ENCODE measurements around the gene TEPSIN.
A peak's percentile ranks its signal among the peaks of the same experiment; 100 is the strongest.
"Not testable (repeated sequence)": the region's sequence is repeated elsewhere in the genome, so short reads cannot be mapped to it uniquely, and the experiment has no call there.

The TEPSIN gene

DNA sequence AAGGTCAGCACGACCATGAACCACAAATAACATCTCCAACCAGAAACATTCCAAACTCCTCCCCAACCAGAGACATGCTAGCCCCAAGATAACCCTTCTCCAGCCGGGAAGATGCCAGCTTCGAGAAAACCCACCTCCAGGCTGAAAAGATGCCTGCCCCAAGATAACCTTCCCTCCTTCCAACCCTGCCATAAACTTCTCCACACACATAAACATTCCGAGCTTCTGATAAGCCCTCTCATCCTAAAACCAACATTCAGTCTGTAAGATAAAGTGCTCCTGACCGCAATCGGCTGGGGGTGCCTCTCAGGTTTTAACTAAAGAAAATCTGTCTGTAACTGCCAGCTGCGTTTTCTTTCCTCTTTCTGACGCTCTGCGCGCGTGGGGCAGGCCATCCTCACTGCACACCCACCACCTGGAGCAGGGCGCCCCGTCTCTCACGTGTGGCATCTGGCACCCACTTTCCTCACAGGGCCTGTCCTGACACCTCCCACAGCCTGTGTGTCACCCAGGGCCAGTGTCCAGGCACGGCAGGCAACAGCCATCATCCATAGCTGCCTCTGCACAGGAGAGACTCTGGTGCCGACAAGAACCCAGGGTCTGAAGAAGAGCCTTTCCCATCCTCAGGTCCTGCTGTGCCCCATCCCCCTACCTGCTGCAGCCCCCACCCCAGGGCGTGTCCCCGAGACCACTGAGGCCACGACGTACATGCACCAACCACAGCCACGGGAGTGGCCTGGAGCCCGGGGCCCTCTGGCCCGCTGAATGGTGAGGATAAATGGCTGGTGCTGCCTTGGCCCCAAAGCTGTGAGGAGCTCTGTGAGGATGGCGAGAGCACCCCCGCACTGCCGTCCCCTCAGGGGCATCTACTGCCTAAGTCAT lies 3.7 kb downstream of the TEPSIN start:
- DNase-seq, result no peak

DNA sequence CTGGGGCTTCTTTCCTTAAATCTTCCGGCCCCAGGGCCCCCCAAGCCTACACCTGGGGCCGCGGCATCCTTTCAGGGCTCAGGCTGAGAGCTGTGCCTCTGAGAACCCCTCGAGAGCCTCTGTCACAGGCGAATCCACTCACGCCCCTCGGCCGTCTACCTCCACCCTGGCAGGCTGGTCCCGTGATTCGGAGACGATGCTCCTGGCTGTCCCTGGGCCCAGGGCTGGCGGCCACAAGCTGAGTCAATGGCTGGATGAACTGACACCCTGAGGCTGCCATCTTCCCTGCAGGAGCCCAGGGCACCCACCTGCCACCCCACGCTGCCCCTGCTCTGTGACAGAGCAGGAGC lies 4.4 kb downstream of the TEPSIN start:
- no peak for DNase-seq

- DNase-seq, result no peak
Measured at GRCh38 chr17:81233811-81234505, 4.9 kb downstream of the TEPSIN start.

GRCh38 chr17:81233316-81233715 lies 5.5 kb downstream of the TEPSIN start:
- no peak for DNase-seq

DNA sequence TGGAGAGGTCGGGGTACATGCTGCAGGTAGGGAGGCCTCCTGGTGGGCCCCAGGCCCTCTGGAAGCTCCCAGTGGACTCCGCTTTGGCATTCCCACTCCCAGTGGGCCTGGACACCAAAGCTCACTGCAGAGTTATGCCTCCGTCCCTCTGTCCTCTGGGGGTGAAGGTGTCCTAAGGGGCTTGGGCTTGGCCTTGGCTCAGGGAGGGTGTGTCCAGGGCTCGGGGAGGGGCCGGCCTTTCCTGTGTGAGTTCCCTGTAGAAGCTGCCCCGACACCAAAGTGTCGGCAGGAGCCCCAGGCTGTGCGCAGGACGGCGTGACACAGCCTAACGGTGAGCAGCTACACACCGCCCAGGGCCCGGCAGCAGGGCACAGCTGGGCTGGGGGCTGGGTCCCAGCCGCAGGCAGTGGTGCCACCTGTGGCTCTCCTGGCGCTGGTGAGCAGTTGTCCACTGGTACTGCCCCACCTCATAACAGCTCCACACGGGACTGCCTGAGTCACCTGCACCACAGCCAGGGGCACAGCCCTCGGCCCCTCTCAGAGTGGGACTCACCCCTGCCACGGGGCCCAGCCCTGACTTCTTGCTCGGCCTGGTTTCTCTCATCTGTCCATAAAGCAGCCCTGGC lies 6.1 kb downstream of the TEPSIN start:
- no peak for DNase-seq

- DNase-seq, result no peak
Measured at GRCh38 chr17:81231766-81232581, 6.9 kb downstream of the TEPSIN start.

DNA sequence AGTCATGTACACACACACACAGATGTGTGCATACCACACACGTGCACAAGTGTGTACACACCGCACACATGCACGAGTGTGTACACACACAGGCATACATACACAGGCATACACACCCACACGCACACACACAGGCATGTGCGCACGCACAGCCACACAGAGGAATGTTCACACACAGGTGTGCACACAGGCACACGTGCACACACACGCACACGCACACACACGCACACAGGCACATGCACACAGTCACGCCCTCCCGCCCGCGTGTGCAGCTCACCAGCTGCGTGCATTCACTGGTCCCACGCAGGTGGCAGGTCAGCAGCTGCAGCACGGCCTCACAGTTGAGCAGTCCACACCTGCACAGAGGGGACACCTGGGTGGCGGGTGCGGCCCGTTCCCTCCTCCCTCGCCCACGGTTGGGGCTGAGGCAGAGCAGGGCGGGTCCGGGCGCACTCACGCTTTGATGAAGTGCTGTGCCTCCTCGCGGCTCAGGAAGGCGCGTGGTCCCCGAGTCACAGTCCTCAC lies 7.7 kb downstream of the TEPSIN start:
- DNase-seq, result no peak

GRCh38 chr17:81230043-81230820 lies 8.6 kb downstream of the TEPSIN start:
- DNase-seq, result no peak

DNA sequence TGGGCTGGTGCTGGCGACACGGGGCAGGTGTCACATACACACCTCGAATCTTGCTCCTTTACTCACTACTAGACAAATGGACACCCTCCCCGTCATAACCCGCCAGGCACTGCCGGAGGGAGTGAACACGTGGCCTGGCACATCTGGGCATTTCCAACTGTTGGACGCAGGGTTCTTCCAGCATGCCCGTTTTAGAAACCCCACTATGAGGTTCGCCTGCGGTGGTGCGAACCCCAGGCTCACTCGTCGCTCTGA lies 9.3 kb downstream of the TEPSIN start:
- no peak for DNase-seq

GRCh38 chr17:81228834-81229665 lies 9.8 kb downstream of the TEPSIN start:
- DNase-seq, result no peak

GRCh38 chr17:81228420-81228819 lies 10.4 kb downstream of the TEPSIN start:
- no peak for DNase-seq

DNA sequence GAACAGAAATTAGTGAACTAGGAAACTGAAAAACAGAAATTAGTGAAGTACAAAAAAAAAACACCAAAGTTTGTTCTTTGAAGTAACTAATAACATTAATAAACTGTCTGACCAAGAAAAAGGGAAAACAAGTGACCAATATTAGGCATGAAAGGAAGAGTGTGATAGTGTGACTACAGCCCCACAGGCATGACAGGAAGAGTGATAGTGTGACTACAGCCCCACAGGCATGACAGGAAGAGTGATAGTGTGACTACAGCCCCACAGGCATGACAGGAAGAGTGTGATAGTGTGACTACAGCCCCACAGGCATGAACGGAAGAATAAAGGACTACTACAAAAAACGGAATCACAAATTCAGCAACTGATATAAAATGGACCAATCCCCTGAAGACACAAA lies 11.2 kb downstream of the TEPSIN start:
- not testable (repeated sequence) for DNase-seq

DNA sequence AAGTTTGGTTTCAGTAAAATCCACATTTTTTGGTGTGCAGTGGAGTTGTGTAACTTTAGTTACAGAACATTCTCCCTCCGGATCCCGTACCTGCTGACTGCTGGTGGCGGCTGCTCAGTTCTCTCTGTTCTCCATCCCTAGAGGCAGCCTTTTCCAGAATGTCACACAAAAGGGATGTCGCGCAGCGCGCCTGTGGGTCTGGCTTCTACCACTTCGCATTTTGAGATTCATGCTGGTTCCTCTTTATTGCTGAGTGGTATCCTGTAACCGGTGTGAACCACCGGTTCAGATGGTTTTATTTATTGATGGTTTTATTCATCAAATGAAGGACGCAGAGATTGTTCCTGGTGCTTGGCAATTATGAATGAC lies 15.1 kb downstream of the TEPSIN start:
- peak in 1 of 6 experiments; percentile 42 for DNase-seq

- DNase-seq, result peak; percentile 97 to 100 (median 99)
Measured at GRCh38 chr17:81222906-81223761, 15.7 kb downstream of the TEPSIN start, which contains the start of gene CEP131. TSS of gene CEP131 (minus strand) at chr17:81222965. CDS start at chr17:81220056, 2,909 bp downstream.

GRCh38 chr17:81222620-81222905 lies 16.3 kb downstream of the TEPSIN start:
- DNase-seq, result no peak

GRCh38 chr17:81221842-81222619 lies 16.8 kb downstream of the TEPSIN start:
- DNase-seq, result no peak

- no peak for DNase-seq
Measured at GRCh38 chr17:81221371-81221841, 17.4 kb downstream of the TEPSIN start.

DNA sequence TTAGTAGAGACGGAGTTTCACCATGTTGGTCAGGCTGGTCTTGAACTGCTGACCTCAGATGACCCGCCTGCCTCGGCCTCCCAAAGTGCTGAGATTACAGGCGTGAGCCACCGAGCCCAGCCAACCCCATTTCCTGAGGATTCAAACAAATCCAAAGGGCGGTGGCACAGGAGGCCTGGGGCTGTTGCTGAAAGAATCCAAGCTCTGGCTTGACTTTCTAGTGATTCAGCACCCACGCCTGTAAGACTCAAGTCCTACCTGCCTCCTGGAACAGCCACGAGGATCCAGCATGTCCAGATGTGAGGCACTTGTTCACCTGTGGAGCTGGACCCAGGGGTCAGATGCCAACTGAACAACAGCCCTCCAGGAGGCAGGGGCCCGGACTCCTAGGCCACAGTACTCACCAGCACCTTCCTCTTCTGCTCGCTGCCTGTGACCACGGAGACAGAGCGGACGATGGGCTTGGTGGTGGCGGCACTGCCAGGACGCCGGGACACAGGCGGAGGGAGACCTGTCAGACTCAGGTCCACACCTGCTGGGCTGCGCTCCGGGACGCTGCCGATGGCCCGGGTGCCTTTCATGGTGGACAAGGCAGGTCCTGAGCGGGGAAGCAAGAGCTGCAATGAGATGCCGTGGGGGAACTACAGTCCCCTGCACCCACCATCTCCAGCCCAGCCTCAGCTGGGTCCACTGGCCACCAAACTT lies 19.2 kb downstream of the TEPSIN start:
- DNase-seq, result no peak

- no peak for DNase-seq
Measured at GRCh38 chr17:81218991-81219390, 19.9 kb downstream of the TEPSIN start.
